ENCODE data around the gene GRK5. TPM values are rescaled to one million over a fixed set of nuclear protein-coding genes. Genes with fewer than 3 reads are reported as not detected.

The GRK5 gene
- total RNA-seq, 1 experiment from 2014 or later = 4.5 TPM

DNA sequence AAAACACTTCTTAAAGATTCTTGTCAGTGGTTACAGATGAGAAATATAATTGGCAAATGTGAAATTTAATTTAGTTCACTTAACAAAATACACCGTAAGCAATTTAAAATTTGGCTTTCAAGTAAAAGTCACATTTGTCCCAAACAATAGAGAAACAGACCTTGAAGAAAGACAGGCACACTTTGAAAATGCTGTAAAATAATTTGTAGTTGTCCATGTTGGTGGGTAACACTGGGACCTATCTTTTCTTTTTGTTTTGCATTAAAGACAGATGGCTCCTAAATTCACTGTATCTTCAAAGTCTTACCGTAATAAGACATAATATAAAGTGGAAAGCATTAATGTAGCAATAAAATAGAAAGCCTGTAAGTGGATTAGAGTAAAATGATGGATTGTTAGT lies 3.3 kb downstream of the GRK5 start:
- Histone ChIP-seq H3K36me3 (ENCODE audit: low read depth, low read length) (no peaks in the 10 kb centered on the region), H3K4me1 (ENCODE audit: insufficient read depth, low read length) (peaks cover 33% of the 10 kb centered on the region), H3K9ac (ENCODE audit: low read length) (no peak overlapping the region), H3K27ac (ENCODE audit: low read length) (no peak overlapping the region), H3K9me2 (replicated peaks; ENCODE audit: low read length) (no peaks in the 10 kb centered on the region), H4K20me1 (ENCODE audit: low read length) (no peaks in the 10 kb centered on the region), H3F3A (ENCODE audit: low read length, unreplicated experiment) (no peaks in the 10 kb centered on the region), H3K9me3 (ENCODE audit: low read length) (no peaks in the 10 kb centered on the region), H2AFZ (ENCODE audit: low read length) (no peak overlapping the region), H3K4me3 (ENCODE audit: low read length) (no peak overlapping the region), H3K27me3 (ENCODE audit: low read length) (no peaks in the 10 kb centered on the region), H3K79me2 (ENCODE audit: low read length) (peaks cover 23% of the 10 kb centered on the region), H3K4me2 (ENCODE audit: low read length) (peak overlapping the region; percentile 26)
- no peak for TF ChIP-seq EZH2 (IDR thresholded peaks at IDR 0.05; ENCODE audit: low read length, unreplicated experiment)
- TF ChIP-seq EZH2phosphoT487 (IDR thresholded peaks at IDR 0.05; ENCODE audit: borderline replicate concordance, low read length) = no peak
- TF ChIP-seq CTCF (conservative IDR thresholded peaks at IDR 0.05; ENCODE audit: low read depth, low read length) = no peak
- BruUV-seq (replicated peaks) = no TSS peak
- ChIA-PET POLR2A (ENCODE audit: unreplicated experiment) (no interaction called here), CTCF (interaction anchor here (0.6 to 0.9 kb wide), 4 partner anchors 43 to 94 kb away, joined by 3 to 6 read pairs (median 4); no protein-coding TSS in a partner anchor)
- intact Hi-C loops (cut with micrococcal nuclease) = no loop called here
- ATAC-seq (no peak), DNase-seq (no peak)

- Histone ChIP-seq H3K4me1 (ENCODE audit: insufficient read depth, low read length) (peaks cover 29% of the 10 kb centered on the region), H3F3A (ENCODE audit: low read length, unreplicated experiment) (no peaks in the 10 kb centered on the region), H3K27ac (ENCODE audit: low read length) (no peak overlapping the region), H4K20me1 (ENCODE audit: low read length) (no peaks in the 10 kb centered on the region), H3K9me2 (replicated peaks; ENCODE audit: low read length) (no peaks in the 10 kb centered on the region), H3K36me3 (ENCODE audit: low read depth, low read length) (no peaks in the 10 kb centered on the region), H3K79me2 (ENCODE audit: low read length) (peaks cover 23% of the 10 kb centered on the region), H3K9me3 (ENCODE audit: low read length) (no peaks in the 10 kb centered on the region), H3K4me3 (ENCODE audit: low read length) (no peak overlapping the region), H2AFZ (ENCODE audit: low read length) (no peak overlapping the region; the same call in 1 of the 2 replicates), H3K27me3 (ENCODE audit: low read length) (no peaks in the 10 kb centered on the region), H3K4me2 (ENCODE audit: low read length) (peak overlapping the region; percentile 26), H3K9ac (ENCODE audit: low read length) (no peak overlapping the region)
- DNase-seq (peak; percentile 29), ATAC-seq (no peak)
- no peak for TF ChIP-seq CTCF (conservative IDR thresholded peaks at IDR 0.05; ENCODE audit: low read depth, low read length)
- TF ChIP-seq EZH2phosphoT487 (IDR thresholded peaks at IDR 0.05; ENCODE audit: borderline replicate concordance, low read length) = no peak
- TF ChIP-seq EZH2 (IDR thresholded peaks at IDR 0.05; ENCODE audit: low read length, unreplicated experiment) = no peak
- BruUV-seq (replicated peaks) = no TSS peak
- ChIA-PET CTCF (interaction anchor here (0.8 to 0.9 kb wide), 2 partner anchors 42 to 60 kb away, joined by 5 to 6 read pairs; no protein-coding TSS in a partner anchor), POLR2A (ENCODE audit: unreplicated experiment) (no interaction called here)
- intact Hi-C loops (cut with micrococcal nuclease) = no loop called here
Observed at GRCh38 chr10:119211176-119211575, 3.8 kb downstream of the GRK5 start.

DNA sequence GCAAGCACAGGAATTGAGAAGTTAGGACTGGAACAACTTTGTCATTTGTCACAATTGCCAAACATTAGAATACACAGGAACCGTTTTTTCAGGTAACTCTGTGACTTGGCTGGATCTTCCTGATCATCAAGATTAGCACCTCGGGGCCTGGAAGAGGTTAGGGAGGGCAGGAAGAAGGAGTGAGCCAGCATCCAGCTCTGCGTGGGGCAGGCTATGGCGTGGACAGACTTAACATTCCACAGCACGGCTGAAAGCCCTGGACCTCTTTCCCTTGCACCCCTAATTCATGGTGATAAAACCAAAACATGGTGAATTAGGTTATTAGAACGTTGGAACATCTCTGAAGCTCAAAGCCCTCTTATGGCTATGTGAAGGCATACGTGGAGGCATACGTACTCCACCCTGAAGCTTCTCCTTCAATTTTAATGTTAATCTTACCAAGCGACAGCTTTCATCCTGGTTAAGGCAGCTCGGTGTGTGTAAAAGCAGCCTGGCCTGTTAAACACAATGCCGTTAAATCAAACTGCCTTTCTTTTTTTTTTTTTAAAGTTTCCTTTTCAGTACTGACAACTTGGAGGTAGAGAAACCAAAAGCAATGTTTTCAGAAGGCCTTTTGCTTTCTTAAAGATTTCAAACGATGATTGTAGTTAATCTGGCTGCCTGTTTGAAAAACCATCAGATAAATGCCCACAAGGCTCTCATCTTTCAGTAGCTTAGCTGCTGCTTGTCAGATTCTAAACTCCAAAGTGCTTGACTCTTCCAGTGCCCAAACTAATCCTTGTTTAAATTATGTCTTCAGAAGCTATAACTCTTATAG lies 4.5 kb downstream of the GRK5 start:
- Histone ChIP-seq H2AFZ (ENCODE audit: low read length) (no peak overlapping the region; the same call in 1 of the 2 replicates), H4K20me1 (ENCODE audit: low read length) (no peaks in the 10 kb centered on the region), H3K9ac (ENCODE audit: low read length) (no peak overlapping the region), H3F3A (ENCODE audit: low read length, unreplicated experiment) (no peaks in the 10 kb centered on the region), H3K4me2 (ENCODE audit: low read length) (0 out of 2 replicates have a peak overlapping the region, but pooled peaks have one; percentile 26), H3K36me3 (ENCODE audit: low read depth, low read length) (no peaks in the 10 kb centered on the region), H3K27ac (ENCODE audit: low read length) (no peak overlapping the region), H3K79me2 (ENCODE audit: low read length) (peaks cover 23% of the 10 kb centered on the region), H3K4me3 (ENCODE audit: low read length) (no peak overlapping the region), H3K27me3 (ENCODE audit: low read length) (no peaks in the 10 kb centered on the region), H3K9me3 (ENCODE audit: low read length) (no peaks in the 10 kb centered on the region), H3K9me2 (replicated peaks; ENCODE audit: low read length) (no peaks in the 10 kb centered on the region), H3K4me1 (ENCODE audit: insufficient read depth, low read length) (peaks cover 24% of the 10 kb centered on the region)
- intact Hi-C loops (cut with micrococcal nuclease) = no loop called here
- CTCF ChIA-PET = interaction anchor here (0.8 to 0.9 kb wide), 2 partner anchors 42 to 59 kb away, joined by 5 to 6 read pairs; no protein-coding TSS in a partner anchor
- ATAC-seq (no peak), DNase-seq (no peak)
- no TSS peak for BruUV-seq (replicated peaks)
- POLR2A ChIA-PET (ENCODE audit: unreplicated experiment) = no interaction called here
- no peak for TF ChIP-seq CTCF (conservative IDR thresholded peaks at IDR 0.05; ENCODE audit: low read depth, low read length)
- no peak for TF ChIP-seq EZH2phosphoT487 (IDR thresholded peaks at IDR 0.05; ENCODE audit: borderline replicate concordance, low read length)
- TF ChIP-seq EZH2 (IDR thresholded peaks at IDR 0.05; ENCODE audit: low read length, unreplicated experiment) = no peak
